Activated B cell treated with CpG ODN at 0.5 μM for 24 hours (primary cell): ENCODE measurements around the gene UBL7. TPM values are rescaled to one million over a fixed set of nuclear protein-coding genes. Genes with fewer than 3 reads are reported as not detected.

ENCODE experiments used
- ATAC-seq: fragments of 200-7000 bp; cut with Tn5 transposase; one replicate; pipeline ENCODE4 v1.10.0; 2021; ENCODE audit warnings: low read depth, mild to moderate bottlenecking, moderate library complexity
- CTCF ChIA-PET: fragments of 350-600 bp; sonication (Branson Sonifier 250); formaldehyde crosslinking; loops from one replicate; lab custom pipeline; 2021; ENCODE audit warnings: antibody characterized with exemption; lab: Charles Lee
- POLR2A ChIA-PET: fragments of 350-600 bp; sonication (Branson Sonifier 250); formaldehyde crosslinking; loops from one replicate; lab custom pipeline; 2021; ENCODE audit warnings: antibody characterized with exemption; lab: Charles Lee
- DNase-seq: peaks from one replicate; pipeline ENCODE4 v3.0.0; 2022
- H3K27ac Mint-ChIP-seq: one replicate; pipeline ENCODE4 v1.8.0; 2020; ENCODE audit warnings: mixed read lengths
- H3K27me3 Mint-ChIP-seq: one replicate; pipeline ENCODE4 v1.8.0; 2021; ENCODE audit warnings: mixed read lengths
- H3K36me3 Mint-ChIP-seq: one replicate; pipeline ENCODE4 v1.8.0; 2021; ENCODE audit warnings: low read depth, mixed read lengths
- H3K4me1 Mint-ChIP-seq: one replicate; pipeline ENCODE4 v1.8.0; 2021; ENCODE audit warnings: mixed read lengths
- H3K4me3 Mint-ChIP-seq: one replicate; pipeline ENCODE4 v1.8.0; 2020; ENCODE audit warnings: mild to moderate bottlenecking, mixed read lengths
- H3K9me3 Mint-ChIP-seq: one replicate; pipeline ENCODE4 v1.8.0; 2020; ENCODE audit warnings: mixed read lengths
- CTCF ChIP-seq: fragments of 200-600 bp; IDR thresholded peaks from one replicate; pipeline ENCODE4 v1.8.0; 2022; ENCODE audit warnings: antibody characterized with exemption, mild to moderate bottlenecking
- intact Hi-C: fragments of 100-400 bp; cut with micrococcal nuclease; formaldehyde crosslinking; loops from one replicate; pipeline ENCODE4 v1.15.1; 2024
- total RNA-seq: library from RNA; stranded (reverse); gene quantifications from 2 replicates; pipeline ENCODE4 v1.2.3, GENCODE V29; 2022

The UBL7 gene
- total RNA-seq, 1 donor from 2014 or later = 48.8 TPM

DNA sequence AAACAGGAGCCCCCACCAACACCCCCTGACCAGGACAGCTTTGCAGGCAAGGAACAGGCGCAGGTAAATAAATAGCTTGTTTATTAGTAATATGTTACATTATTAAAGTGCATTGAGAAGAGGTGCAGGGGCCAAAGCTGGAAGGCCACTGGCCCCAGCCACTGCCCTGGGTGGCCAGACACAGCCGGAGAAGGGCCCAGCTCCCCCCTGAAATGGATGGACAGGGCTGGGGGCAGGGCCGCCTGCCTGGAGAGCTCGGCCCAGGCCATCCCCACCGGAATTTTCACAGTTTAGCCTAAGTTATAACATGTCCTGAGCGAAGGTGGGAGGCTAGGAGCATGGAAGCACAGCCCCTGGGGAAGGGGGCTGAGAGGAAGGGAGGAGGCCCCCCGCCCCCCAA lies 51.7 kb downstream of the UBL7 start:
- POLR2A ChIA-PET = interaction anchor here (0.9 to 1.9 kb wide), 5 partner anchors 9 to 25 kb away, joined by 3 to 7 read pairs (median 5); no protein-coding TSS in a partner anchor
- no peak overlapping the region for H3K27ac Mint-ChIP-seq
- peaks cover 66% of the 10 kb centered on the region for H3K36me3 Mint-ChIP-seq
- TF ChIP-seq CTCF = no peak
- H3K4me1 Mint-ChIP-seq = peaks cover 55% of the 10 kb centered on the region
- H3K27me3 Mint-ChIP-seq = no peaks in the 10 kb centered on the region
- intact Hi-C loops = no loop called here
- ATAC-seq = no peak
- H3K9me3 Mint-ChIP-seq = no peaks in the 10 kb centered on the region
- H3K4me3 Mint-ChIP-seq = no peak overlapping the region
- CTCF ChIA-PET = interaction anchor here (0.9 to 1.5 kb wide), 2 partner anchors 12 to 29 kb away, joined by 3 read pairs; no protein-coding TSS in a partner anchor
- no peak for DNase-seq

DNA sequence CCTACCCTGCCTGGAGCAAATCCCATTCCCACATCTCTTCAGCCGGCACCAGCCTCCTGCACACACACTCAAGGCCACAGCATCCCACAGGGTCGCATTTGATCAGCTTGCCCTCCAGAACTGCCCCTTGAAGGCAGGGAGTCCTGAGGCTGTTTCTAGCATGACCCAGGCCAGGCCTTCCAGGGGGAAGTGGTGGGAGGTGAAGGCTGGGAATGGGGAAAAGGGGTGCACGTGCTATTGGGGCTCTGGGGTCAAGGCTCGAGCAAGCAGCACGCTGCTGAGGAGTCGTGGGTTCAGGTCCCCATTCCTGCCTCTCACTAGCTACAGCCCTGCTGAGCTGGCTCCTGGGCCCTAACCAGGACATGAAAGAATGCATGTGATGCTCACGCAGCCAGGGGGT lies 52.1 kb downstream of the UBL7 start:
- no peak for DNase-seq
- no peak for ATAC-seq
- Mint-ChIP-seq H3K4me3 (no peak overlapping the region), H3K36me3 (peaks cover 62% of the 10 kb centered on the region), H3K4me1 (peaks cover 59% of the 10 kb centered on the region), H3K27ac (peak overlapping the region; percentile 75), H3K27me3 (no peaks in the 10 kb centered on the region), H3K9me3 (no peaks in the 10 kb centered on the region)
- ChIA-PET CTCF (interaction anchor here (0.9 kb wide), 1 partner anchor 12 kb away, joined by 3 read pairs; no protein-coding TSS in a partner anchor), POLR2A (interaction anchor here (0.9 to 1.5 kb wide), 4 partner anchors 9 to 24 kb away, joined by 3 to 7 read pairs (median 4); no protein-coding TSS in a partner anchor)
- no peak for TF ChIP-seq CTCF
- intact Hi-C loops = no loop called here

- peaks cover 58% of the 10 kb centered on the region for H3K36me3 Mint-ChIP-seq
- CTCF ChIA-PET = no interaction called here
- TF ChIP-seq CTCF = no peak
- no peak for ATAC-seq
- peak overlapping the region; percentile 75 for H3K27ac Mint-ChIP-seq
- peaks cover 63% of the 10 kb centered on the region for H3K4me1 Mint-ChIP-seq
- POLR2A ChIA-PET = interaction anchor here (0.9 to 16.5 kb wide), 3 partner anchors 11 to 24 kb away, joined by 3 to 563 read pairs (median 7); no protein-coding TSS in a partner anchor
- H3K27me3 Mint-ChIP-seq = no peaks in the 10 kb centered on the region
- intact Hi-C loops = no loop called here
- H3K9me3 Mint-ChIP-seq = no peaks in the 10 kb centered on the region
- no peak for DNase-seq
- H3K4me3 Mint-ChIP-seq = no peak overlapping the region
Measured at GRCh38 chr15:74408385-74408784, 52.6 kb downstream of the UBL7 start.

DNA sequence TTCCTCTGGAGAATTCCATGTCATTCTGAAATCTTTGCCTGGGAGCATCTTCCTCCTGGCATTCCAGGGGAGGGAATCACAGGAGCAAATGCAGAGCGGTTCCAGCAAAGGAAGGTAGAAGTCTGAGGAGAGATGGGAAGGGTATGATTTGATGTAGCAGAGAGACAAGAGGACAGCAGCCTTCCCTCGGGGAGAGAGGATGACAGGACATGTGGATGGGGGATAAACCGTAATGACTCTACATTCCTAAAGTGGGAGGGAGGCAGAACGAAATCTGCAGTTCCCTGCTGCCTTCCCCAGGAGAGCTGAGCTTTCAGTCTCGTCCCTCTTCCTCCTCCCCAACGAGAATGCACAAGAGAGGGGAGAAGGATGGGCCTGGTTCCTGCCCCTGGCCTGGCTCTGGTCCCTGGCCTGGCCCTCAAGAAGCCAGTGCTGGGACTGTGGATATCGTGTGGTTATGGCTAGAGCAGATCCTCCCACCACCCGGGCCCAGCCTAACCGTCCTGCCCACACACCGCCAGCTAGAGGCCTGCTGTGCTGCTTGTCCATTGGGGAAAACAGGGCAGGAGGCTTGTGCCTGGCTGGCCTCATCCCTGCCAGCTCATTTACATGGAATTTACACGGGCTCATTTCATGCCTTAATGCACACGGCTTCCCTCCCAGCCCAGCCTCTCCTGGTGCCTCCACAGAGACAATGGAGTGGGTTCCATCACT lies 53.8 kb downstream of the UBL7 start:
- peaks cover 71% of the 10 kb centered on the region for H3K4me1 Mint-ChIP-seq
- H3K9me3 Mint-ChIP-seq = no peaks in the 10 kb centered on the region
- no peak overlapping the region for H3K4me3 Mint-ChIP-seq
- ATAC-seq (no peak), DNase-seq (no peak)
- H3K27me3 Mint-ChIP-seq = no peaks in the 10 kb centered on the region
- intact Hi-C loops = no loop called here
- peaks cover 46% of the 10 kb centered on the region for H3K36me3 Mint-ChIP-seq
- H3K27ac Mint-ChIP-seq = peak overlapping the region; percentile 30
- CTCF ChIA-PET = no interaction called here
- POLR2A ChIA-PET = interaction anchor here (1.0 to 16.5 kb wide), 3 partner anchors 10 to 23 kb away, joined by 3 to 563 read pairs (median 164); partner anchors contain the start of gene SEMA7A
- no peak for TF ChIP-seq CTCF

GRCh38 chr15:74406517-74406916 lies 54.4 kb downstream of the UBL7 start:
- POLR2A ChIA-PET = interaction anchor here (1.0 to 16.5 kb wide), 3 partner anchors 9 to 24 kb away, joined by 3 to 563 read pairs (median 164); partner anchors contain the start of gene SEMA7A
- intact Hi-C loops = no loop called here
- CTCF ChIA-PET = interaction anchor here (1.5 kb wide), 1 partner anchor 24 kb away, joined by 6 read pairs; no protein-coding TSS in a partner anchor

More at GRCh38 chr15:74406517-74406916, 54.4 kb downstream of the UBL7 start:
- no peak for DNase-seq
- no peaks in the 10 kb centered on the region for H3K27me3 Mint-ChIP-seq
- H3K4me1 Mint-ChIP-seq = peaks cover 74% of the 10 kb centered on the region
- TF ChIP-seq CTCF = no peak
- H3K9me3 Mint-ChIP-seq = no peaks in the 10 kb centered on the region
- no peak overlapping the region for H3K4me3 Mint-ChIP-seq
- no peak overlapping the region for H3K27ac Mint-ChIP-seq
- no peak for ATAC-seq
- H3K36me3 Mint-ChIP-seq = peaks cover 40% of the 10 kb centered on the region
